K562 (cell line): Measurements from ENCODE around the gene ERC2. TPM values are rescaled to one million over a fixed set of nuclear protein-coding genes. Genes with fewer than 3 reads are reported as not detected.

Experiments used
- BRF1 ChIP-seq: IDR thresholded peaks from 3 replicates; pipeline ENCODE4 v1.6.1; 2011; ENCODE audit warnings: borderline replicate concordance, mild to moderate bottlenecking; ENCODE audit not compliant: insufficient read length; ENCODE audit errors: extremely low read depth
- ETV1 ChIP-seq: fragments of 450-650 bp; conservative IDR thresholded peaks from 2 replicates; pipeline ENCODE4 v1.6.1; 2016; ENCODE audit warnings: missing genetic modification characterization, control low read depth, low read depth, missing compliant biosample characterization
- MBD2 ChIP-seq: sonication (generic); IDR thresholded peaks from 2 replicates; pipeline ENCODE4 v1.6.1; 2016; ENCODE audit warnings: low read depth, borderline replicate concordance
- POLR3A ChIP-seq: IDR thresholded peaks from 2 replicates; pipeline ENCODE4 v1.6.1; 2011; ENCODE audit warnings: borderline replicate concordance, mild to moderate bottlenecking, moderate library complexity; ENCODE audit not compliant: insufficient read length, insufficient read depth; ENCODE audit errors: extremely low read depth
- ZNF239 ChIP-seq: fragments of 250-450 bp; sonication (Bioruptor Pico); IDR thresholded peaks from 2 replicates; pipeline ENCODE4 v1.4.0; 2020; ENCODE audit warnings: mild to moderate bottlenecking
- ZNF445 ChIP-seq: fragments of 250-450 bp; sonication (Bioruptor Pico); IDR thresholded peaks from 2 replicates; pipeline ENCODE4 v1.4.0; 2020; ENCODE audit warnings: low read depth, mild to moderate bottlenecking, moderate library complexity
- polyA plus RNA-seq, 8 experiments: library from polyadenylated mRNA; depleted of rRNA in 4 of 8; stranded (reverse) in 5 of 8; unstranded in 3 of 8; fragments of >200 nt; fragmentation: Nextera tagmentation in 2 of 8; fragmentation: Illumina TruSeq in 1 of 8; extraction: Ambion mirVana in 2 of 8; extraction: Trizol in 1 of 8; gene quantifications; 2 replicates each; pipeline versions ENCODE4 v1.2.1 to v1.2.3, GENCODE V29; 2011 to 2014; ENCODE audit warnings: inconsistent platforms in 1 of 8, missing spikeins in 1 of 8
- total RNA-seq, 7 experiments: library from RNA; depleted of rRNA in 6 of 7; stranded (reverse); fragments of >200 nt in 6 of 7; fragmentation: Illumina TruSeq in 2 of 7; extraction: Trizol in 2 of 7; gene quantifications; 2 replicates each; pipeline versions ENCODE4 v1.2.1 to v1.2.3, GENCODE V29; 2011 to 2021; ENCODE audit warnings: low replicate concordance in 1 of 7
- TF ChIP-seq, protein P1 (sequence below): fragments of 250-450 bp; sonication (Bioruptor Pico); IDR thresholded peaks from 2 replicates; pipeline ENCODE4 v1.5.0; 2021
- TF ChIP-seq, protein P2 (sequence below), 2 experiments: fragments of 450-650 bp; formaldehyde crosslinking in 1 of 2; IDR thresholded peaks; 2 replicates each; pipeline versions ENCODE4 v1.4.0 to v1.6.1; 2014 to 2020; ENCODE audit warnings: mild to moderate bottlenecking in 2 of 2, borderline replicate concordance in 1 of 2, low read depth in 1 of 2

The ERC2 gene
- total and polyA plus RNA-seq, 9 of the 15 experiments (the other 6 are each of a cell fraction or from before 2014, with no cell fraction given) = 0.04 to 0.18 (median 0.07) TPM; not detected in 2

DNA sequence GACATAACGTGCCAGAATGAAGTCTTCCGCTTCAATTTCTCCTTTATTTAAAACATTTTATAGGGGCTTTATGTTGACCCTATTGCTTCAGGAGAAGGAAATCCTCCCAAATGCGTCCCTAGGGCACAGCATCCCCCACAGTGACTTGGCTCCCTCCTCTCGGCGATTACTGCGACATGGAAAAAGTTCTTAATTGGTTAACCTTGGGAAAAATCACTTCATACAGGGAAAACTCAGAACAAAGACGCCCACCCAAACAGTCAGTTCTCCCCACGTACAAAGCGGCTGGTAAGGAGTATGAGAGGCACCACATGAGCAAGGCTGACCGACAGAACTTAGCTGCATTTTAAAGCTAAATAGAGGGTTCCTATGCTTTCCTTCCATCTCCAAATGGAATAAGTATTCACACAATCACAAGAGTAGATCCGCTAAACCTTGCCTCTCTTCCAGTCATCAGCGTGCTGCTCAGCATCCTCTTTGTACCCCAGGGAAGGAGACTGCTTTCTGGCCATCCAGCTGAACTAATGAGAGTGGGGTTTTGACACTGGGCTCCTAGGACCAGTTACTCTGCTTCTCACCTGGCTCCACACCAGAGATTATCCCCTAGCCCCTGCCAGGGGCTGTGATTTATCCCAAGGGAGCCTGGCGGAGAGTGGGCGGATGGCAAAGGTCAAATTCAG lies 565.9 kb downstream of the ERC2 start (continued):
- no peak for TF ChIP-seq MBD2
- TF ChIP-seq BRF1 = no peak
- TF ChIP-seq, protein P1, sequence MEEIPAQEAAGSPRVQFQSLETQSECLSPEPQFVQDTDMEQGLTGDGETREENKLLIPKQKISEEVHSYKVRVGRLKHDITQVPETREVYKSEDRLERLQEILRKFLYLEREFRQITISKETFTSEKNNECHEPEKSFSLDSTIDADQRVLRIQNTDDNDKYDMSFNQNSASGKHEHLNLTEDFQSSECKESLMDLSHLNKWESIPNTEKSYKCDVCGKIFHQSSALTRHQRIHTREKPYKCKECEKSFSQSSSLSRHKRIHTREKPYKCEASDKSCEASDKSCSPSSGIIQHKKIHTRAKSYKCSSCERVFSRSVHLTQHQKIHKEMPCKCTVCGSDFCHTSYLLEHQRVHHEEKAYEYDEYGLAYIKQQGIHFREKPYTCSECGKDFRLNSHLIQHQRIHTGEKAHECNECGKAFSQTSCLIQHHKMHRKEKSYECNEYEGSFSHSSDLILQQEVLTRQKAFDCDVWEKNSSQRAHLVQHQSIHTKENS = no peak
- TF ChIP-seq, protein P2, sequence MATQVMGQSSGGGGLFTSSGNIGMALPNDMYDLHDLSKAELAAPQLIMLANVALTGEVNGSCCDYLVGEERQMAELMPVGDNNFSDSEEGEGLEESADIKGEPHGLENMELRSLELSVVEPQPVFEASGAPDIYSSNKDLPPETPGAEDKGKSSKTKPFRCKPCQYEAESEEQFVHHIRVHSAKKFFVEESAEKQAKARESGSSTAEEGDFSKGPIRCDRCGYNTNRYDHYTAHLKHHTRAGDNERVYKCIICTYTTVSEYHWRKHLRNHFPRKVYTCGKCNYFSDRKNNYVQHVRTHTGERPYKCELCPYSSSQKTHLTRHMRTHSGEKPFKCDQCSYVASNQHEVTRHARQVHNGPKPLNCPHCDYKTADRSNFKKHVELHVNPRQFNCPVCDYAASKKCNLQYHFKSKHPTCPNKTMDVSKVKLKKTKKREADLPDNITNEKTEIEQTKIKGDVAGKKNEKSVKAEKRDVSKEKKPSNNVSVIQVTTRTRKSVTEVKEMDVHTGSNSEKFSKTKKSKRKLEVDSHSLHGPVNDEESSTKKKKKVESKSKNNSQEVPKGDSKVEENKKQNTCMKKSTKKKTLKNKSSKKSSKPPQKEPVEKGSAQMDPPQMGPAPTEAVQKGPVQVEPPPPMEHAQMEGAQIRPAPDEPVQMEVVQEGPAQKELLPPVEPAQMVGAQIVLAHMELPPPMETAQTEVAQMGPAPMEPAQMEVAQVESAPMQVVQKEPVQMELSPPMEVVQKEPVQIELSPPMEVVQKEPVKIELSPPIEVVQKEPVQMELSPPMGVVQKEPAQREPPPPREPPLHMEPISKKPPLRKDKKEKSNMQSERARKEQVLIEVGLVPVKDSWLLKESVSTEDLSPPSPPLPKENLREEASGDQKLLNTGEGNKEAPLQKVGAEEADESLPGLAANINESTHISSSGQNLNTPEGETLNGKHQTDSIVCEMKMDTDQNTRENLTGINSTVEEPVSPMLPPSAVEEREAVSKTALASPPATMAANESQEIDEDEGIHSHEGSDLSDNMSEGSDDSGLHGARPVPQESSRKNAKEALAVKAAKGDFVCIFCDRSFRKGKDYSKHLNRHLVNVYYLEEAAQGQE (IDR thresholded peaks at IDR 0.05; ENCODE audit: borderline replicate concordance) = no peak
- TF ChIP-seq, protein P2 (CRISPR knock-in tag; IDR thresholded peaks at IDR 0.05; ENCODE audit: low read depth) = no peak
- no peak for TF ChIP-seq POLR3A
- TF ChIP-seq ZNF445 (CRISPR knock-in tag) = no peak
- no peak for TF ChIP-seq ZNF239 (CRISPR knock-in tag)
- no peak for TF ChIP-seq ETV1 (tag)
